ENCODE measurements around the gene MUC5AC.
"Not testable (repeated sequence)": the region's sequence is repeated elsewhere in the genome, so short reads cannot be mapped to it uniquely, and the experiment has no call there.

MUC5AC gene

DNA sequence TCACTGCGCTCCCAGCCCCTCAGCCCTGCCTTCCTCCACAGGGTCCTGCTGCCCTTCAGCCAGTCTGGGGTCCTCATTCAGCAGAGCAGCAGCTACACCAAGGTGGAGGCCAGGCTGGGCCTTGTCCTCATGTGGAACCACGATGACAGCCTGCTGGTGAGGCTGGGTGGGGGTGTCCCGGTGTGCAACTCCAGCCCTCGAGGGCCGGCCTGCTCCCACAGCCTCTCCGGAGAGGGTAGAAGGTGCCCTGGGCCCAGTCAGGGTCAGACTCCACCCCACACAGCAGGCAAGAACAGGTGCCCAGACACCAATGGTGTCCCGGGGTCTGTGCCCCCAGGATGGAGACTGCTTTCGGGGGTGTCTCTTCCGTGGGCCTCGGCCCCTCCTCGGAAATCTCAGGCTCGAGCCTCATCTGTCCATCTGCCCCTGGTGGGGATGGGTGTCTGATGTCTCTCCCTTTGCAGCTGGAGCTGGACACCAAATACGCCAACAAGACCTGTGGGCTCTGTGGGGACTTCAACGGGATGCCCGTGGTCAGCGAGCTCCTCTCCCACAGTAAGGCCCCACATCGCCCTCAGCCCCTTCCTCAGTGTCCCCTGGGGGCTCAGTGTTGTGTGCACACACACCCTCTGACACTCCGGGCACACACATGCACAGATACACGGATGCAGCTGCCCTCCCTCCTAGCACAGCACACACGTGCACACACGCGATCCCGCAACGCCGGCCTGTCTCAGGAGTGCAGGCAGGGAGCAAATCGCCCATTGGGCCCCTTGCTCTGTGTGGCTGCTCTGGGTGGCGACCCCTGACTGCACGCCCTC is 4.9 kb downstream of the MUC5AC start:
- no peak for DNase-seq

DNA sequence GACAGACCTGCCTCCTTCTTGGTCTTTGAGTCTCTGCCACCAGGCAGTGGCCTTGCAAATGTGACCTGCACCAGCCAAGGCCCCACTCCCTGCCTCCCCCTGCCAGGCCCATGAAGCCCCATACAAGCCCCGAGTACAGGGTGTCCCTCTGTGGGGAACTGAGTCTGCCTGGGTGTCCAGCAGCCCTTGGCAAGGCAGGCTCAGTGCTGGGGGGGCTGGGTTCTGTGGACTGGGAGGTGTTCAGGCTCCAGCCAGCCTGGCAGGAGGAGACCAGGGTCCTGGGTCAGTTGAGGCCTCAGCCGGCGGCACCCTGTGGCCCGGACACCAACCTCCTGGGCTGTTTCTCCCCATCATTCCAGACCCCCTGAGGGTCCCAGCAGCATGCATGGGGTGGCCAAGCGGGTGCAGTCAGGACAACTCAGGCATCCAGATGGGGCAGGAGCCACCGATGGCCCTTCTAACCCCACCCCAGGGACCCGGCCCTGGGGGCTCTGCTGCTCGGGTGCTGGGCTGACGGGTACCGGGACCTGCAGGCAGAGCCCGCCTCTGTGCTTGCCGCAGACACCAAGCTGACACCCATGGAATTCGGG is 5.7 kb downstream of the MUC5AC start:
- DNase-seq, result no peak

DNA sequence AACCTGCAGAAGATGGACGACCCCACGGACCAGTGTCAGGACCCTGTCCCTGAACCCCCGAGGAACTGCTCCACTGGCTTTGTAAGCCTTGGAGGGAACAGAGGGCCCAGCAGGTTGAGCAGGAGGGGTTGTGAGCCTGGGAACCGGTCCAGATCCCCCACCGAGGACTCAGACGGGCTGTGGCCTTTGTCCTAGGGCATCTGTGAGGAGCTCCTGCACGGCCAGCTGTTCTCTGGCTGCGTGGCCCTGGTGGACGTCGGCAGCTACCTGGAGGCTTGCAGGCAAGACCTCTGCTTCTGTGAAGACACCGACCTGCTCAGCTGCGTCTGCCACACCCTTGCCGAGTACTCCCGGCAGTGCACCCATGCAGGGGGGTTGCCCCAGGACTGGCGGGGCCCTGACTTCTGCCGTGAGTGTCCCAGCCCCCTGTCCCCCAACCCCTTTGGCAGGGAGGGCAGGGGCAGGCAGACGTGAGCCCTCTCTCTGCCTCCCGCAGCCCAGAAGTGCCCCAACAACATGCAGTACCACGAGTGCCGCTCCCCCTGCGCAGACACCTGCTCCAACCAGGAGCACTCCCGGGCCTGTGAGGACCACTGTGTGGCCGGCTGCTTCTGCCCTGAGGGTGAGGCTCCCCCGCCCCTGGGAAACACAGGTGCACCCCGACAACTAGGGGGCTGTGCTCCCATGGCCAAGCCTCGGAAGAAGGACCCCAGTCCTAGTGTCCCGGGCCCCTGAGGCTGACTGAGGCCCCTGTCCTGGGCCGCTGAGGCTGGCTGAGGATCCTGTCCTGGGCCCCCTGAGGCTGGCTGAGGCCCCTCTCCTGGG is 6.4 kb downstream of the MUC5AC start:
- no peak for DNase-seq

DNA sequence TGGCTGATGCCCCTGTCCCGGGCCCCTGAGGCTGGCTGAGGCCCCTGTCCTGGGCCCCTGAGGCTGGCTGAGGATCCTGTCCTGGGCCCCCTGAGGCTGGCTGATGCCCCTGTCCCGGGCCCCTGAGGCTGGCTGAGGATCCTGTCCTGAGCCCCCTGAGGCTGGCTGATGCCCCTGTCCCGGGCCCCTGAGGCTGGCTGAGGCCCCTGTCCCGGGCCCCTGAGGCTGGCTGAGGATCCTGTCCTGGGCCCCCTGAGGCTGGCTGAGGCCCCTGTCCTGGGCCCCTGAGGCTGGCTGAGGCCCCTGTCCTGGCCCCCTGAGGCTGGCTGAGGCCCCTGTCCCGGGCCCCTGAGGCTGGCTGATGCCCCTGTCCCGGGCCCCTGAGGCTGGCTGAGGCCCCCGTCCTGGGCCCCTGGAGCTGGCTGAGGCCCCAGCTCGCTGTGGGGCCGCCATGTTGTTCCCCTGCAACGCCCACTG is 7.1 kb downstream of the MUC5AC start:
- not testable (repeated sequence) for DNase-seq

DNA sequence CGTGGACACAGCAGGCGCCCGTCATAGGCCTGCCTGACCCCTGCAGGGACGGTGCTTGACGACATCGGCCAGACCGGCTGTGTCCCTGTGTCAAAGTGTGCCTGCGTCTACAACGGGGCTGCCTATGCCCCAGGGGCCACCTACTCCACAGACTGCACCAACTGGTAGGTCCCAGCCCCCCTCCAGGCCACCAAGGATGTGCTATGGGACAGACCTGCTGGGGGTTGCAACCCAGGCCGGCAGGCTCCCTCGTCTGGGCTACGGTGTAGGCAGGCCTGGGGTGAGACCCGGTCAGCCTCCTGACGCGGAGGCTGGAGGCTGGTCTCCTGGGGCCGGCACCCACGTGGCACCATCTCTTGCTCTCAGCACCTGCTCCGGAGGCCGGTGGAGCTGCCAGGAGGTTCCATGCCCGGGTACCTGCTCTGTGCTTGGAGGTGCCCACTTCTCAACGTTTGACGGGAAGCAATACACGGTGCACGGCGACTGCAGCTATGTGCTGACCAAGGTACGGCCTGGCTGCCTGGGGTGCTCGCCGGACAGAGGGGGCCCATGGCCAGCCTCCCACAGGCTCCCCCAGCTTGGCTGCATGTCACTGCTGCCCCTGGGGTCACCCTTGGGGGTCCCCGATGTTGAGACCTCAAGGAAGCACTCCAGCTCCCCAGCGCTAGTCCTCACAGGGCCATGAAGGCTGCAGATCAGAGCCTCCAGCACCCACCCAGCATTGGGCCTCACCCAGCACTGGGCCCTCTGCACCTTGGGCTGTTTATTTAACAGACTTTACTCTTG is 7.7 kb downstream of the MUC5AC start:
- no peak for DNase-seq

DNA sequence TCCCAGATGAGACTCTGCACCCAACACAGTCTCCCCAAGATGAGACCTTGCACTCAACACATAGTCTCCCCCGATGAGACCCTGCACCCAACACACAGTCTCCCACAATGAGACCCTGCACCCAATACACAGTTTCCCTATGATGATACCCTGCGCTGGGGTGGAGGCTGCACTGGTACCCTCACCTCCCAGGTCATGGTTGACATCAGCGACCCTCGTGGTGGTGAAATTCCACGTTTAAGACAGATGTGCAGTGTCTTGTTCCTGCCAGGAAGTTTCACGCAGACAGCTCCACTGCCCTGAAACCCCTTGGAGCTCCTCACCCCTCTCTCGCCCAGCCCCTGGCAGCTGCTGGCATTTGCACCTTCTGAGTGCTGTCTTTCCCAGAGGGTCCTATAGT is 9.5 kb downstream of the MUC5AC start:
- DNase-seq, result no peak

DNA sequence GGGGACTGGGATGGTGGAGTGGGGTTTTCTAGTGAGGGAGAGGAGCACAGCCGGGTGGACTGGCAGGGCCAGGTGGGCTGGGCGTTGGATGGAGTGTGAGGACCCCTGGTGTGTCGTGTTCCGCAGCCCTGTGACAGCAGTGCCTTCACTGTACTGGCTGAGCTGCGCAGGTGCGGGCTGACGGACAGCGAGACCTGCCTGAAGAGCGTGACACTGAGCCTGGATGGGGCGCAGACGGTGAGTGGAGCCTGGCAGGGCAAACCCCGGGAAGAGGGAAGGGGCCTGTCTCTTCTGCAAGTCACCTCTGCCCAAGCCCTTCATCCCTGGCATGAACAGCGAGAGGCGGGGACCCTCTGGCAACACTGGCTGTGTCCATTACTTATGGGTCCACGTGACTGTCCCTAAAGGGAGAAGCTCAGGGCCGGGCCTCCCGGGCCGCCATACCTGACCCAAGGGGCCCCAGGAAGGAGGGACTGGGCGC is 10.0 kb downstream of the MUC5AC start:
- no peak for DNase-seq

DNA sequence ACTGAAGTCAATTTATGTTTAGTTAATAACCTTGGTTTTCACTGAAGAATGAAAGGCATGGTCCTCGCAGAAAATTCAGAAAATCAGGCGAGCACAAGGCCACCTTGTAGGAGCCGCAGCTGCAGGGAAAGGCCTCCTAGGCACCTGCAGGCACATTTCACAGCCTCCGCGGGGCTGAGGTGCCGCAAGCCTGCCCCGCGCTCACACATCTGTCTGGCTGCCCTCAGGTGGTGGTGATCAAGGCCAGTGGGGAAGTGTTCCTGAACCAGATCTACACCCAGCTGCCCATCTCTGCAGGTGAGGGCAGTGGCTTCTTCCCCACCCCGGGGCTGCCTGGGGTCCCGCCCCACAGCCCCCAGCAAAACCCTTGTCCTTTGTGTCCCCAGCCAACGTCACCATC is 10.5 kb downstream of the MUC5AC start:
- no peak for DNase-seq

DNA sequence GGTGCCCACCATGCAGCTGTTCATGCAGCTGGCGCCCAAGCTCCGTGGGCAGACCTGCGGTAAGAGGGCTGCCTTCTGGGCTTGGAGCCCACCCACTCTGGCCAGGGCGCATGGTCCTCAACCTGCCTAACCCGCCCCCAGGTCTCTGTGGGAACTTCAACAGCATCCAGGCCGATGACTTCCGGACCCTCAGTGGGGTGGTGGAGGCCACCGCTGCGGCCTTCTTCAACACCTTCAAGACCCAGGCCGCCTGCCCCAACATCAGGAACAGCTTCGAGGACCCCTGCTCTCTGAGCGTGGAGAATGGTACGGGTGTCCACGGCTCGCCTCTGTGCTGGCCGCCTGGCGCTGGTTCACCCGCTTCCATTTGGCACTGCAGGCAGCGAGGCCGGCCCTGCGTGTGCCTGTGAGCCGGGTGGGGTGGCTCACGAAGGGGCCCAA is 11.0 kb downstream of the MUC5AC start:
- DNase-seq, result no peak

DNA sequence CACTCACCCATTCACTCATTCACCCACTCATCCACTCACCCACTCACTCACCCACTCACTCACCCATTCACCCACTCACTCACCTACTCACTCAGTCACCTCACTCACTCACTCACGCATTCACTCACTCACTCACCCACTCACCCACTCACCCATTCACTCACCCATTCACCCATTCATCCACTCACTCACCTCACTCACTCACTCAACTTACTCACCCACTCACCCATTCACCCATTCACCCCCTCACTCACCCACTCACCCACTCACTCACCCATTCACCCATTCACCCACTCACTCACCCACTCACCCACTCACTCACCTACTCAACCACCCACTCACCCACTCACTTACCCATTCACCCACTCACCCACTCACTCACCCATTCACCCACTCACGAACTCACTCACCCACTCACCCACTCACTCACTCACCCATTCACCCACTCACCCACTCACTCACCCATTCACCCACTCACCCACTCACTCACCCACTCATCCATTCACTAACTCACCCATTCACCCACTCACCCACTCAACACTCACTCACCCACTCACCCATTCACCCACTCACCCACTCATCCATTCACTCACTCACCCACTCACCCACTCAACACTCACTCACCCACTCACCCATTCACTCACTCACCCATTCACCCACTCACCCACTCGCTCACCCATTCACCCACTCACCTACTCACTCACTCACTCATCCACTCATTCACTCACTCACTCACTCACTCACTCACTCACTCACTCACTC is 13.7 kb downstream of the MUC5AC start:
- no peak for DNase-seq

DNA sequence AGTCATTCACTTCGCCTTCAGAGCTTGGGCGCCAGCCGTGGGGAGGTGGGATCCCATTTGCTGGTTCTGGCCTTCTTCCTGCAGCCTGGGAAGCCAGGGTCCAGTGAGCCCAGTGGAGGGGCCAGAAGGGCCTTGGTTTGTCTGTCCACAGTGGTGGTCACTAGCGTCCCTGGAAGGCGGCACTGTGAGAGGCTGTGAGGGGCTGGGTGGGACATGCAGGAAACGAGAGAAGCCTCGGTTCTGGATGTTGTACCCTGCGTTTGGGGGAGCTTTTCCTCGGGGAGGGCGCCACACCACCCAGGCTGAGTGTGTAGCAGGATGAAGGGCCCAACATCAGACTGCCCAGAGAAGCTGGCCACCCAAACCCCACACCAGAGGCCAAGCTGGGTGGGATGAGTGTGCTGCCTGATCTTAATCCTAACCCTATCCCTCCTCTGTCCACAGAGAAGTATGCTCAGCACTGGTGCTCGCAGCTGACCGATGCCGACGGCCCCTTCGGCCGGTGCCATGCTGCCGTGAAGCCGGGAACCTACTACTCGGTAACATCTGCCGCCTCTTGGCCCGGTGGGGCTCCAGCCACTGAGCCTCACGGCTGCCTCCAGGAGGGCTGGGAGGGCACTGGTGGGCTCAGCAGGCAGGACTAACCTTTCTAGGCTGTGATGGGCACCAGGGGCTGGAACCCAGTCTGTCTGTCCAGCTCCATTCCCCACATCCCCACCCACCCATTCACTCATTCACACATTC is 14.4 kb downstream of the MUC5AC start:
- no peak for DNase-seq

DNA sequence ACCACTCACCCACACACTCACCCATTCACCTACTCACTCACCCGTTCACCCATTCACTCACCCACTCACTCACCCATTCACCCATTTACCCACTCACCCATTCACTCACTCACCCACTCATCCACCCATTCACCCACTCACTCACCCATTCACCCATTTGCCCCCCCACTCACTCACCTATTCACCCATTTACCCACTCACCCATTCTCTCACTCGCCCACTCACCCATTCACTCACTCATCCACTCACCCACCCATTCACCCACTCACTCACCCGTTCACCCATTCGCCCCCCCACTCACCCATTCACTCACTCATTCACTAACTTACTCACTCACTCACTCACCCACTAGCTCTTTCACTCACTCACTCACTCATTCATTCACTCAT is 15.0 kb downstream of the MUC5AC start:
- DNase-seq, result no peak

DNA sequence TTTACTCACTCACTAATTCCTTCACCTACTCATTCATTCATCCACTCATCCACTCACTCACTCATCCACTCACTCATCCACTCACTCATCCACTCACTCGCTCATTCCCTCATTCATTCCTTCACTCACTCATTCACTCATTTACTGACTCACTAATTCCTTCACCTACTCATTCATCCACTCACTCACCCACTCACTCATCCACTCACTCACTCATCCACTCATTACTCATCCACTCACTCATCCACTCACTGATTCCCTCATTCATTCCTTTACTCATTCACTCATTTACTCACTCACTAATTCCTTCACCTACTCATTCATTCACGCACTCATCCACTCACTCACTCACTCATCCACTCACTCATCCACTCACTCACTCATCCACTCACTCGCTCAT is 15.6 kb downstream of the MUC5AC start:
- not testable (repeated sequence) for DNase-seq

DNA sequence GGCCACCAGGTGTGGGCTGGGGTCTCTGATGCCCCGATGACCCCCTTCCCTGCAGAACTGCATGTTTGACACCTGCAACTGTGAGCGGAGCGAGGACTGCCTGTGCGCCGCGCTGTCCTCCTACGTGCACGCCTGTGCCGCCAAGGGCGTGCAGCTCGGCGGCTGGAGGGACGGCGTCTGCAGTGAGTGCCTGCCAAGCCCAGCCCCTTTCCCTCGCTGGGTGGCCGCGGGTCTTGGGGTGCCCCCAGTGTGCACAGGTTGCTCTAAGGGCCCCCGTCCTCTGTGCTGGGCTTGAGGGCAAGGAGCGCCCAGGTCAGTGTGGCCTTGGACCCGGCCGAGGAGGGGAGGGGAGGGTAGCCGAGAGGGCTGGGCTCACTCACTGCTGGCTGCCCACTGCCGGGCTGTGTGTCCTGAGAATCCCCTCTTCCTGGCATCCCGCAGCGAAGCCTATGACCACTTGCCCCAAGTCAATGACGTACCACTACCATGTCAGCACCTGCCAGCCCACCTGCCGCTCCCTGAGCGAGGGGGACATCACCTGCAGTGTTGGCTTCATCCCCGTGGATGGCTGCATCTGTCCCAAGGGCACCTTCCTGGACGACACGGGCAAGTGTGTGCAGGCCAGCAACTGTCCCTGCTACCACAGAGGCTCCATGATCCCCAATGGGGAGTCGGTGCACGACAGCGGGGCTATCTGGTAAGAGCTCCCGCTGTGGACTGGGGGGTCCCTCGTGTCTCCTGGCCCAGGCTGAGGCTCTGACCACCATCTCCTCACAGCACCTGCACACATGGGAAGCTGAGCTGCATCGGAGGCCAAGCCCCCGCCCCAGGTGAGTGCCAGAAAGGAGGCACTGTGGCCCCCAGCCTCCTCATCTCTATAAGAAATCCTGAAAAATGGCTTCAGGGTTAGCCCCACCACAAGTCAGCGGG is 17.0 kb downstream of the MUC5AC start:
- DNase-seq, result no peak

DNA sequence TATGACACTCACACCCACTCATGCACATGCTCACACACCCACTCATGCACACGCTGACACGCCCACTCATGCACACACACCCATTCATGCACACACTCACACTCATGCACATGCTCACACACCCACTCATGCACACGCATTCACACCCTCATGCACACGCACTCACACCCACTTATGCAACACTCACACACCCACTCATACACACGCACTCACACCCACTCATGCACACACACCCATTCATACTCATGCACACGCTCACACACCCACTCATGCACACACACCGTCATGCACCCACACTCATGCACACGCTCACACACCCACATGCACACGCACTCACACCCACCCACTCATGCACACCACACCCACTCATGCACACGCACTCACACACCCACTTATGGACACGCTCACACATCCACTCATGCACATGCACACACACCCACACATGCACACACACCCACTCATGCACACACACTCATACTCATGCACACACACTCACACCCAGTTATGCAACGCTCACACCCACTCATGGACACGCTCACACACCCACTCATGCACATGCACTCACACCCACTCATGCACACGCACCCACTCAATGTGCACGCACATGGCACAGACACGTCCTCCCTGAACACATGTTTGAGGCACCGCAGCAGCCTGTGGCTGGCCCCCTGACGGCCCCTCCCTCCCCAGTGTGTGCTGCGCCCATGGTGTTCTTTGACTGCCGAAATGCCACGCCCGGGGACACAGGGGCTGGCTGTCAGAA is 17.9 kb downstream of the MUC5AC start:
- DNase-seq, result no peak

DNA sequence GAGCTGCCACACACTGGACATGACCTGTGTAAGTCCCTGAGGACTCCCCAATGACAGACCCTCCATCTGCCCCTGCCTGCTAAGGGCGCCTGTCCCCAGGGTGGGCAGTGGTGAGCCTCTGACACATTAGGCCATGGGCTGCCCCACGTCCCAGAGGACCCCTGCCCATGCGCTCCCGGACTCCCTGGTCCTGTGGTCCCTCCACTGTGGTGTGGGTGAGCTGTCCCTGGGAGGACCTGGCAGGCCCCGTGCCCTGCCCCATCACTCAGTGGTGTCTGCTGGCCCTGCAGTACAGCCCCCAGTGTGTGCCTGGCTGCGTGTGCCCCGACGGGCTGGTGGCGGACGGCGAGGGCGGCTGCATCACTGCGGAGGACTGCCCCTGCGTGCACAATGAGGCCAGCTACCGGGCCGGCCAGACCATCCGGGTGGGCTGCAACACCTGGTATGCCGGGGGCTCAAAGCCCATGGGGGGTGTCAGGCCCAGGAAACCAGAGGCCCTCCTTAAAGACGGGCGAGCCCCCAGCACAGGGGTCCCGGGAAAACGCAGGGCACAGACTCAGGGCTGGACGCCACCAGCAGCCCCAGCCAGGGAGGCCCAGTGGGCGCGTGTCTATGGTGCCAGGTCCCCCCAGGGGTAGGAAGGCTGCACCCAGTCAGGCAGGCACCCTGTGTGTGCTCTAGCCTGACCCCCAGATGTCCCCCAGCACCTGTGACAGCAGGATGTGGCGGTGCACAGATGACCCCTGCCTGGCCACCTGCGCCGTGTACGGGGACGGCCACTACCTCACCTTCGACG is 18.7 kb downstream of the MUC5AC start:
- no peak for DNase-seq

DNA sequence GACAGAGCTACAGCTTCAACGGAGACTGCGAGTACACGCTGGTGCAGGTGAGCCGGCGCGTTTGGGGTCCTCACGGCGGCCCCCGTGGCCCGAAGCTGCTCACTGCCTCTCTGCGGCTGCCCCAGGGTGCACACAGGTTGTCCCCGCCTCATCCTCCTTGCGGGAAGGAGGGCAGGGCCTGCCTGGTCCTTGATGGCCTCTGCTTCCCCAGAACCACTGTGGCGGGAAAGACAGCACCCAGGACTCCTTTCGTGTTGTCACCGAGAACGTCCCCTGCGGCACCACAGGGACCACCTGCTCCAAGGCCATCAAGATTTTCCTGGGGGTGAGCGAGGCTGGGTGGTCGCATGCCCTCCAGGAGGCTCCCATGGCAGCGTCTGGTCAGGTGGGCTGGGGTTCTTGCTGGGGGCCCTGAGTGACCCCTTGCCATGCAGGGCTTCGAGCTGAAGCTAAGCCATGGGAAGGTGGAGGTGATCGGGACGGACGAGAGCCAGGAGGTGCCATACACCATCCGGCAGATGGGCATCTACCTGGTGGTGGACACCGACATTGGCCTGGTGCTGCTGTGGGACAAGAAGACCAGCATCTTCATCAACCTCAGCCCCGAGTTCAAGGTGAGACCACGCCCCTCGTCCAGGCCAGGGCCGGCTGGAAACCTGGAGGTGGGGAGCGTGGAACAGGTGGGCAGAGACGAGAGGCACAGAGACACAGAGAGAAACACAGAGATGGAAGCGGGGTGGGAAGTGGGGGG is 19.4 kb downstream of the MUC5AC start:
- no peak for DNase-seq

DNA sequence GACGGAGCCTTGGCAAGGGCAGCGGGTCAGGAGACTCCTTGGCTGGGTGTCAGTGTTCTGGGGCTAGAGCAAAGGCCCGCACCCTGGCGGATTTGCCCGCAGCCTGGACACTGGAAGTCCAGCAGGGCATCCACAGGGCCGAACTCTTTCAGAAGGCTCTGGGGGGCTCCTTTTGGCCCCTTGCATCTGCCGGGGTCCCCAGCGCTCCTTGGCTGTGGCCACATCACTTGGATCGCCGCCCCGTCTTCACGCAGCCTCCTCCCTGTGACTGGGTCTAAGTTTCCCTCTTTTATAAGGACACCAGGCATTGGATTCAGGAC is 20.0 kb downstream of the MUC5AC start:
- no peak for DNase-seq

Measured in right forelimb (tissue), 1 donor.